ENCODE results near the gene GSG1L. TPM values are rescaled to one million over a fixed set of nuclear protein-coding genes. Genes with fewer than 3 reads are reported as not detected.

The GSG1L gene
- total and polyA plus RNA-seq, 4 donors: not detected

GRCh38 chr16:27764427-27764826 is 299.1 kb downstream of the GSG1L start:
- Histone ChIP-seq H3K4me3 (ENCODE audit: low read depth in 1 of 3, low read length in 3 of 3) (no peak overlapping the region), H3K9me3 (ENCODE audit: control insufficient read depth in 4 of 4, low read length in 3 of 4) (peaks cover 0 to 3% (median under 1%) of the 10 kb centered on the region in 4 donors), H3K9ac (ENCODE audit: low read depth in 1 of 2, low read length in 2 of 2) (no peak overlapping the region), H3K36me3 (ENCODE audit: control insufficient read depth in 4 of 4, insufficient read depth in 3 of 4, low read depth in 1 of 4, low read length in 3 of 4) (peaks cover 0 to 11% (median 8%) of the 10 kb centered on the region in 4 donors), H3K27me3 (ENCODE audit: control insufficient read depth in 4 of 4, insufficient read depth in 4 of 4, low read length in 3 of 4) (no peaks in the 10 kb centered on the region), H3K4me1 (ENCODE audit: control insufficient read depth in 4 of 4, insufficient read depth in 4 of 4, low read length in 3 of 4) (no peaks in the 10 kb centered on the region), H3K27ac (ENCODE audit: low read depth in 1 of 2, low read length in 2 of 2) (no peak overlapping the region)
- TF ChIP-seq FOXA2 (IDR thresholded peaks at IDR 0.05) (no peak), FOXA1 (IDR thresholded peaks at IDR 0.05) (no peak)
- TF ChIP-seq, protein P1, sequence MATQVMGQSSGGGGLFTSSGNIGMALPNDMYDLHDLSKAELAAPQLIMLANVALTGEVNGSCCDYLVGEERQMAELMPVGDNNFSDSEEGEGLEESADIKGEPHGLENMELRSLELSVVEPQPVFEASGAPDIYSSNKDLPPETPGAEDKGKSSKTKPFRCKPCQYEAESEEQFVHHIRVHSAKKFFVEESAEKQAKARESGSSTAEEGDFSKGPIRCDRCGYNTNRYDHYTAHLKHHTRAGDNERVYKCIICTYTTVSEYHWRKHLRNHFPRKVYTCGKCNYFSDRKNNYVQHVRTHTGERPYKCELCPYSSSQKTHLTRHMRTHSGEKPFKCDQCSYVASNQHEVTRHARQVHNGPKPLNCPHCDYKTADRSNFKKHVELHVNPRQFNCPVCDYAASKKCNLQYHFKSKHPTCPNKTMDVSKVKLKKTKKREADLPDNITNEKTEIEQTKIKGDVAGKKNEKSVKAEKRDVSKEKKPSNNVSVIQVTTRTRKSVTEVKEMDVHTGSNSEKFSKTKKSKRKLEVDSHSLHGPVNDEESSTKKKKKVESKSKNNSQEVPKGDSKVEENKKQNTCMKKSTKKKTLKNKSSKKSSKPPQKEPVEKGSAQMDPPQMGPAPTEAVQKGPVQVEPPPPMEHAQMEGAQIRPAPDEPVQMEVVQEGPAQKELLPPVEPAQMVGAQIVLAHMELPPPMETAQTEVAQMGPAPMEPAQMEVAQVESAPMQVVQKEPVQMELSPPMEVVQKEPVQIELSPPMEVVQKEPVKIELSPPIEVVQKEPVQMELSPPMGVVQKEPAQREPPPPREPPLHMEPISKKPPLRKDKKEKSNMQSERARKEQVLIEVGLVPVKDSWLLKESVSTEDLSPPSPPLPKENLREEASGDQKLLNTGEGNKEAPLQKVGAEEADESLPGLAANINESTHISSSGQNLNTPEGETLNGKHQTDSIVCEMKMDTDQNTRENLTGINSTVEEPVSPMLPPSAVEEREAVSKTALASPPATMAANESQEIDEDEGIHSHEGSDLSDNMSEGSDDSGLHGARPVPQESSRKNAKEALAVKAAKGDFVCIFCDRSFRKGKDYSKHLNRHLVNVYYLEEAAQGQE (IDR thresholded peaks at IDR 0.05): no peak
- no peak for DNase-seq (ENCODE audit: low spot score)
- WGBS: 96% methylated on average over 3 of the region's 3 CpGs

GRCh38 chr16:27762441-27762840 is 301.1 kb downstream of the GSG1L start:
- Histone ChIP-seq H3K4me1 (ENCODE audit: control insufficient read depth in 4 of 4, insufficient read depth in 4 of 4, low read length in 3 of 4) (no peaks in the 10 kb centered on the region), H3K9me3 (ENCODE audit: control insufficient read depth in 4 of 4, low read length in 3 of 4) (peaks cover 0 to 3% (median under 1%) of the 10 kb centered on the region in 4 donors), H3K27me3 (ENCODE audit: control insufficient read depth in 4 of 4, insufficient read depth in 4 of 4, low read length in 3 of 4) (no peaks in the 10 kb centered on the region), H3K36me3 (ENCODE audit: control insufficient read depth in 4 of 4, insufficient read depth in 3 of 4, low read depth in 1 of 4, low read length in 3 of 4) (peaks cover 0 to 10% (median 8%) of the 10 kb centered on the region in 4 donors), H3K27ac (ENCODE audit: low read depth in 1 of 2, low read length in 2 of 2) (no peak overlapping the region), H3K4me3 (ENCODE audit: low read depth in 1 of 3, low read length in 3 of 3) (no peak overlapping the region), H3K9ac (ENCODE audit: low read depth in 1 of 2, low read length in 2 of 2) (no peak overlapping the region)
- 96% methylated on average over 3 of the region's 3 CpGs for WGBS
- DNase-seq (ENCODE audit: low spot score): no peak
- TF ChIP-seq TAF1 (conservative IDR thresholded peaks at IDR 0.05): no peak
- TF ChIP-seq EGR1 (IDR thresholded peaks at IDR 0.05; ENCODE audit: low read depth in 2 of 2): no peak
- no peak for TF ChIP-seq SP1 (IDR thresholded peaks at IDR 0.05)
- no peak for TF ChIP-seq NR2F2 (IDR thresholded peaks at IDR 0.05)
- TF ChIP-seq YY1 (IDR thresholded peaks at IDR 0.05): no peak
- TF ChIP-seq, protein P2, sequence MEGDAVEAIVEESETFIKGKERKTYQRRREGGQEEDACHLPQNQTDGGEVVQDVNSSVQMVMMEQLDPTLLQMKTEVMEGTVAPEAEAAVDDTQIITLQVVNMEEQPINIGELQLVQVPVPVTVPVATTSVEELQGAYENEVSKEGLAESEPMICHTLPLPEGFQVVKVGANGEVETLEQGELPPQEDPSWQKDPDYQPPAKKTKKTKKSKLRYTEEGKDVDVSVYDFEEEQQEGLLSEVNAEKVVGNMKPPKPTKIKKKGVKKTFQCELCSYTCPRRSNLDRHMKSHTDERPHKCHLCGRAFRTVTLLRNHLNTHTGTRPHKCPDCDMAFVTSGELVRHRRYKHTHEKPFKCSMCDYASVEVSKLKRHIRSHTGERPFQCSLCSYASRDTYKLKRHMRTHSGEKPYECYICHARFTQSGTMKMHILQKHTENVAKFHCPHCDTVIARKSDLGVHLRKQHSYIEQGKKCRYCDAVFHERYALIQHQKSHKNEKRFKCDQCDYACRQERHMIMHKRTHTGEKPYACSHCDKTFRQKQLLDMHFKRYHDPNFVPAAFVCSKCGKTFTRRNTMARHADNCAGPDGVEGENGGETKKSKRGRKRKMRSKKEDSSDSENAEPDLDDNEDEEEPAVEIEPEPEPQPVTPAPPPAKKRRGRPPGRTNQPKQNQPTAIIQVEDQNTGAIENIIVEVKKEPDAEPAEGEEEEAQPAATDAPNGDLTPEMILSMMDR (IDR thresholded peaks at IDR 0.05; ENCODE audit: low read depth, low read length, missing input control): no peak
- TF ChIP-seq FOXA2 (IDR thresholded peaks at IDR 0.05): no peak
- TF ChIP-seq, protein P1 (IDR thresholded peaks at IDR 0.05): no peak
- TF ChIP-seq, protein P3, sequence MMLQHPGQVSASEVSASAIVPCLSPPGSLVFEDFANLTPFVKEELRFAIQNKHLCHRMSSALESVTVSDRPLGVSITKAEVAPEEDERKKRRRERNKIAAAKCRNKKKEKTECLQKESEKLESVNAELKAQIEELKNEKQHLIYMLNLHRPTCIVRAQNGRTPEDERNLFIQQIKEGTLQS (IDR thresholded peaks at IDR 0.05): no peak
- TF ChIP-seq MAX (IDR thresholded peaks at IDR 0.05): no peak
